ENCODE data around the gene RGS11. TPM values are rescaled to one million over a fixed set of nuclear protein-coding genes. Genes with fewer than 3 reads are reported as not detected.

The RGS11 gene
- polyA plus RNA-seq, 1 donor (not counting 4 experiments of a cell fraction or from before 2014, with no cell fraction given), result not detected

GRCh38 chr16:287298-287811, 11.6 kb upstream of the RGS11 start:
- no peaks in the 10 kb centered on the region for H3K4me1 ChIP-seq (ENCODE audit: control insufficient read depth, extremely low read depth, insufficient read depth, low read length)
- no peak overlapping the region for H3K4me2 ChIP-seq (ENCODE audit: control insufficient read depth, extremely low read depth, insufficient read depth, low read depth, low read length)
- H2AFZ ChIP-seq (ENCODE audit: control insufficient read depth, low read length), result no peak overlapping the region
- FAIRE-seq, result no peak
- H3K9me1 ChIP-seq (ENCODE audit: control insufficient read depth, extremely low read depth, insufficient read depth, low read length), result no peaks in the 10 kb centered on the region
- H3K9me3 ChIP-seq (ENCODE audit: control insufficient read depth, low read depth, low read length), result no peaks in the 10 kb centered on the region
- H3K4me3 ChIP-seq (ENCODE audit: control insufficient read depth in 2 of 3, extremely low read depth in 1 of 3, insufficient read depth in 2 of 3, low read depth in 1 of 3, low read length in 3 of 3), result no peak overlapping the region
- H3K36me3 ChIP-seq (ENCODE audit: control insufficient read depth in 2 of 2, extremely low read depth in 1 of 2, insufficient read depth in 2 of 2, low read length in 2 of 2), result peaks cover 8 to 23% of the 10 kb centered on the region in 2 experiments
- no peak for DNase-seq (ENCODE audit: low read depth, low spot score)
- no peaks in the 10 kb centered on the region for H4K20me1 ChIP-seq (ENCODE audit: control insufficient read depth, extremely low read depth, insufficient read depth, low read length)
- no peak for TF ChIP-seq CTCF (optimal IDR thresholded peaks at IDR 0.05 in 1 of 3, IDR thresholded peaks at IDR 0.05 in 1 of 3, conservative IDR thresholded peaks at IDR 0.05 in 1 of 3; ENCODE audit: extremely low read depth in 1 of 3, insufficient read depth in 2 of 3, low read length in 3 of 3)
- no peak for TF ChIP-seq EZH2 (IDR thresholded peaks at IDR 0.05; ENCODE audit: low read length)
- H3K9ac ChIP-seq (ENCODE audit: control insufficient read depth, extremely low read depth, insufficient read depth, low read length), result no peak overlapping the region
- H3K27ac ChIP-seq (ENCODE audit: control insufficient read depth, insufficient read depth, low read length), result no peak overlapping the region
- no peaks in the 10 kb centered on the region for H3K79me2 ChIP-seq (ENCODE audit: control insufficient read depth, insufficient read depth, low read length)
- H3K27me3 ChIP-seq (ENCODE audit: control insufficient read depth, extremely low read depth, insufficient read depth, low read length), result peaks cover 12% of the 10 kb centered on the region
- dilution Hi-C loops (cut with MboI; ENCODE audit: extremely low pct_ligation_motif_present, low sequenced_read_pairs), result no loop called here

- H3K4me2 ChIP-seq (ENCODE audit: control insufficient read depth, extremely low read depth, insufficient read depth, low read depth, low read length), result no peak overlapping the region
- no peaks in the 10 kb centered on the region for H4K20me1 ChIP-seq (ENCODE audit: control insufficient read depth, extremely low read depth, insufficient read depth, low read length)
- H3K27ac ChIP-seq (ENCODE audit: control insufficient read depth, insufficient read depth, low read length), result no peak overlapping the region
- dilution Hi-C loops (cut with MboI; ENCODE audit: extremely low pct_ligation_motif_present, low sequenced_read_pairs), result no loop called here
- DNase-seq (ENCODE audit: low read depth, low spot score), result no peak
- no peaks in the 10 kb centered on the region for H3K9me1 ChIP-seq (ENCODE audit: control insufficient read depth, extremely low read depth, insufficient read depth, low read length)
- H3K4me3 ChIP-seq (ENCODE audit: control insufficient read depth in 2 of 3, extremely low read depth in 1 of 3, insufficient read depth in 2 of 3, low read depth in 1 of 3, low read length in 3 of 3), result no peak overlapping the region
- H3K79me2 ChIP-seq (ENCODE audit: control insufficient read depth, insufficient read depth, low read length), result no peaks in the 10 kb centered on the region
- no peak overlapping the region for H3K9ac ChIP-seq (ENCODE audit: control insufficient read depth, extremely low read depth, insufficient read depth, low read length)
- H2AFZ ChIP-seq (ENCODE audit: control insufficient read depth, low read length), result no peak overlapping the region
- TF ChIP-seq EZH2 (IDR thresholded peaks at IDR 0.05; ENCODE audit: low read length), result no peak
- TF ChIP-seq CTCF (optimal IDR thresholded peaks at IDR 0.05 in 1 of 3, IDR thresholded peaks at IDR 0.05 in 1 of 3, conservative IDR thresholded peaks at IDR 0.05 in 1 of 3; ENCODE audit: extremely low read depth in 1 of 3, insufficient read depth in 2 of 3, low read length in 3 of 3), result no peak
- peaks cover 4 to 21% of the 10 kb centered on the region in 2 experiments for H3K36me3 ChIP-seq (ENCODE audit: control insufficient read depth in 2 of 2, extremely low read depth in 1 of 2, insufficient read depth in 2 of 2, low read length in 2 of 2)
- peaks cover 18% of the 10 kb centered on the region for H3K27me3 ChIP-seq (ENCODE audit: control insufficient read depth, extremely low read depth, insufficient read depth, low read length)
- no peaks in the 10 kb centered on the region for H3K9me3 ChIP-seq (ENCODE audit: control insufficient read depth, low read depth, low read length)
- FAIRE-seq, result no peak
- H3K4me1 ChIP-seq (ENCODE audit: control insufficient read depth, extremely low read depth, insufficient read depth, low read length), result no peaks in the 10 kb centered on the region
Observed at GRCh38 chr16:286491-287297, 10.9 kb upstream of the RGS11 start.
